ENCODE results near the gene VASN. TPM values are rescaled to one million over a fixed set of nuclear protein-coding genes. Genes with fewer than 3 reads are reported as not detected.

VASN gene
- total and polyA plus RNA-seq, 10 of the 15 experiments (the other 5 are each of a cell fraction or from before 2014, with no cell fraction given) = 0.02 to 0.19 (median 0.14) TPM; not detected in 6

GRCh38 chr16:4392382-4393239 is 21.0 kb downstream of the VASN start:
- no peak for ATAC-seq

More at GRCh38 chr16:4392382-4393239, 21.0 kb downstream of the VASN start:
- Histone ChIP-seq H3K4me1 (ENCODE audit: control insufficient read depth, insufficient read depth, low read length) (no peaks in the 10 kb centered on the region), H3K27ac (ENCODE audit: control insufficient read depth, insufficient read depth) (no peak overlapping the region), H3K9me3 (replicated peaks; ENCODE audit: control insufficient read depth, insufficient read depth, low read length) (no peaks in the 10 kb centered on the region), H3K79me2 (ENCODE audit: control insufficient read depth, insufficient read depth, low read length) (no peaks in the 10 kb centered on the region), H3K27me3 (replicated peaks in 1 of 2; ENCODE audit: control insufficient read depth in 2 of 2, insufficient read depth in 2 of 2, low read length in 1 of 2) (no peaks in the 10 kb centered on the region), H4K20me1 (ENCODE audit: control insufficient read depth, insufficient read depth) (no peaks in the 10 kb centered on the region; the same call in 1 of the 2 replicates), H3K36me3 (ENCODE audit: control insufficient read depth in 2 of 2, insufficient read depth in 2 of 2, low read length in 1 of 2) (peaks cover 15 to 38% of the 10 kb centered on the region in 2 experiments), H2AFZ (ENCODE audit: control insufficient read depth, low read depth, low read length) (no peak overlapping the region), H3K4me2 (ENCODE audit: control insufficient read depth, insufficient read depth) (no peak overlapping the region), H3K9ac (ENCODE audit: control insufficient read depth, insufficient read depth, low read length) (no peak overlapping the region), H3K4me3 (no peak overlapping the region)
- no peak for FAIRE-seq
- CTCF ChIA-PET = interaction anchor here (0.5 to 1.8 kb wide), 4 partner anchors 10 to 83 kb away, joined by 3 to 5 read pairs (median 4); partner anchors contain the start of genes GLIS2 and PAM16
- SMC1A ChIA-PET (ENCODE audit: uncharacterized antibody, unreplicated experiment) = no interaction called here
- RAD21 ChIA-PET (ENCODE audit: unreplicated experiment) = interaction anchor here (0.5 kb wide), 1 partner anchor 103 kb away, joined by 3 read pairs; no protein-coding TSS in a partner anchor
- 77% methylated on average over 15 of the region's 27 CpGs for WGBS (ENCODE audit: insufficient coverage, insufficient replicate concordance, low lambda C conversion rate, missing lambda C conversion rate)
- BruUV-seq (replicated peaks) = no TSS peak
- in situ Hi-C loops (cut with MboI) (no loop called here), intact Hi-C loops (cut with micrococcal nuclease; ENCODE audit: unreplicated experiment) (no loop called here)
- DNase-seq (ENCODE audit: low read depth, low spot score) = no peak
- TF ChIP-seq MEF2A (IDR thresholded peaks at IDR 0.05; ENCODE audit: insufficient read depth, low read depth, low read length) (no peak), ZBED1 (IDR thresholded peaks at IDR 0.05; ENCODE audit: borderline replicate concordance) (no peak), IRF5 (IDR thresholded peaks at IDR 0.05; ENCODE audit: borderline replicate concordance) (no peak)
- POLR2A ChIA-PET = no interaction called here

Data from GM12878 (cell line).